Urinary bladder (tissue), 4 donors: Measurements from ENCODE around the gene SLC26A5. TPM values are rescaled to one million over a fixed set of nuclear protein-coding genes. Genes with fewer than 3 reads are reported as not detected.
A peak's percentile ranks its signal among the peaks of the same experiment; 100 is the strongest.

Experiments
- DNase-seq: peaks from one replicate; pipeline ENCODE4 v3.0.0-alpha.2; 2015; ENCODE audit errors: extremely low spot score
- H3K27ac ChIP-seq: one replicate; pipeline ENCODE4 v1.5.1; 2013; ENCODE audit warnings: low read depth, mild to moderate bottlenecking, moderate library complexity
- H3K36me3 ChIP-seq: one replicate; pipeline ENCODE4 v1.6.1; 2013; ENCODE audit warnings: mild to moderate bottlenecking, moderate library complexity; ENCODE audit not compliant: insufficient read depth
- H3K4me1 ChIP-seq: one replicate; pipeline ENCODE4 v1.6.1; 2013; ENCODE audit warnings: mild to moderate bottlenecking, moderate library complexity; ENCODE audit not compliant: insufficient read depth
- H3K4me3 ChIP-seq: one replicate; pipeline ENCODE4 v1.5.1; 2013; ENCODE audit warnings: low read depth, low read length
- WGBS: extraction: QIAGEN DNeasy Blood & Tissue Kit; methylation state at CpG from one replicate; pipeline ENCODE4 v1.1.7; 2013; 5-methylcytosine and 5-hydroxymethylcytosine counted together
- polyA plus RNA-seq: library from polyadenylated mRNA; stranded (reverse); fragments of 200-250 nt; gene quantifications from one replicate; pipeline ENCODE4 v1.2.3, GENCODE V29; 2013
- total RNA-seq: library from RNA; depleted of rRNA; stranded (reverse); fragments of >200 nt; gene quantifications from one replicate; pipeline ENCODE4 v1.2.3, GENCODE V29; 2014
- donor health status: healthy with polysubstance abuse.
- donor health status: healthy.

The SLC26A5 gene
- total and polyA plus RNA-seq, 2 donors = 0.43 to 1.6 TPM

DNA sequence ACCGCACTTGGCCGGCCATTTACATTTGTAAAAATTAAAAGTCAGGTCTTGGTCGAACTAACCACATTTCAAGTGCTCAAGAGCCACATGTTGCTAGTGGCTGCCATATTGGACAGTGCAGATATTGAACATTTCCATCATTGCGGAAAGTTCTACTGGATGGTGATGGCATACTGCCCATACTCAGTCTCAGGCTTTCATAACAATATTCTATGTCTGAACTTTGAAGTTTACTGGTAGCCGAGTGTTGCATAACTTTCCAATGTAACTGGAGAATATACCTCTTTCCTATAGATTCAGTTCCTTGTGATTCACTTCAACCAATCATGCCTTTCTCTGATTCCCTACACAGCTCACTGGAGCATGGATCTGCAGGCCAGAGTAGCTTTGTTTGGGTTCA is 54.9 kb downstream of the SLC26A5 start:
- H3K36me3 ChIP-seq = no peaks in the 10 kb centered on the region
- H3K4me1 ChIP-seq = no peaks in the 10 kb centered on the region
- H3K27ac ChIP-seq = no peak overlapping the region
- no peak overlapping the region for H3K4me3 ChIP-seq
- WGBS = 96% methylated on average over 5 of the region's 5 CpGs
- DNase-seq = no peak

DNA sequence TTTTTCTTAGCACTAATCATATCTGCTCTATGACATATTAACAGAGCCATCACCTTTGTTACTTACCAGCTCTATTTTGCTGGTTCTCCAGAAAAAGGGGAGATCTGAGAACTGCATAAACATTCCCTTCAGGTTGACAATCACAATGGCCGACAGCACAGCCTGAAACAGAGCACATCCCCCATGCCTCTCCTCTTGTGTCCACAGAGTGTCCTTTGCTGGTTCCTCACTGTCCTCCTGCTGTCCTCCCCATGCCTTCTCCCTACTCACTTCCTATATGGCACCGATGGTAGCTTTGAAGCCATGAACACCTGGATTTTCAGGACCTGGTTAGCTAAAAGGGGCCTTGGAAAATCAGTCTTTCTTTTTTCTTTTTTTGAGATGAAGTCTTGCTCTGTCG is 56.7 kb downstream of the SLC26A5 start:
- Histone ChIP-seq H3K4me3 (no peak overlapping the region), H3K36me3 (no peaks in the 10 kb centered on the region), H3K27ac (no peak overlapping the region), H3K4me1 (no peaks in the 10 kb centered on the region)
- DNase-seq = no peak
- 84% methylated on average over 3 of the region's 3 CpGs for WGBS

DNA sequence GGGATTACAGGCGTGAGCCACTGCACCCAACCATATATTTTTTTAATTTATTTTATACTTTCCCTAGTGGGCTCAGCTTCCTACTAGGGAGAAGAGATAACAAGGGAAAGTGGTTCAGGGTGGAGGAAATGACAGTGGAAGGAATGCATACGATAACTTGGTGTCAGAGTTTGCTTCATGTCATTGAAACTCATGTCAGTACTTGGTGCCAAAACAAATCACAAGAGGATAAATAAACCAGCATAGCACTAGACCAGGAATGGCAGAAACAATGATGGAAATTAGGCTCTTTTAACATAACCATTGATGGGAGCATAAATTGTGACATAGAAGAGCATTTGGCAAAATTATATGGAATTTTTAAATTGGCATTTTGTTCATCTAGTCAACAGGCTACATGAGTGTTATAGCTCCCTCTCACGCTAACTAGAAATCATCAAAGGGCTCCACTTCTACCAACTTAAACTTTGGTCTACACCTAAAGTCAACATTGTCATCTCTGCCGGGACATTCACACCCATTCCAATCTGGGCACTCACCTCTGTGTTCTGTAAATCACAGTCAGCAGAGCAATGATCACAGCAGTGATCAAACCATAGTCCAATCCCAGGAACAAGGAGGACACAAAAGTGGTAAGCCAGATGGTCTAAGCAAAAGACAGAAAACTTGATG is 57.4 kb downstream of the SLC26A5 start:
- 76% methylated on average over 4 of the region's 4 CpGs for WGBS
- Histone ChIP-seq H3K36me3 (no peaks in the 10 kb centered on the region), H3K4me3 (no peak overlapping the region), H3K4me1 (no peaks in the 10 kb centered on the region), H3K27ac (no peak overlapping the region)
- no peak for DNase-seq

DNA sequence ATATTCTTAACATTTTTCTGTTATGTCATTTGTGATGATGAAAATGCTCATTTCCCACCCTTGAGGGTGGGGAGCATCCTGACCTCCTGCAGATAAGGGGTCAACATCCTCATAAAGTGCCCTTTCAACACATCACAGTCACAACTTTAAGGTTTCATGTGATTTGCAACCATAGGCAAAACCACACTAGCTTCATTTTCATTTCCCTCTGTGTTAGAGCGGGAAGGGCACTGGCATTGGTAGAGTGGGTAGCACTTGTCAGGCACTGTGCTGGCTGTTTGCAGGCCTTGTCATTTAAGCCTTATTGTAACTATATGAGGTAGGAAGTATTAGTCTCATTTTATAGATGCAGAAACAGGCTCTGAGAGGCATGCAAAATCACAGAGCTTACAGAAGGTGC is 58.8 kb downstream of the SLC26A5 start:
- Histone ChIP-seq H3K4me1 (no peaks in the 10 kb centered on the region), H3K4me3 (no peak overlapping the region), H3K36me3 (no peaks in the 10 kb centered on the region), H3K27ac (no peak overlapping the region)
- no peak for DNase-seq
- 63% methylated on average over 1 of the region's 1 CpG for WGBS

DNA sequence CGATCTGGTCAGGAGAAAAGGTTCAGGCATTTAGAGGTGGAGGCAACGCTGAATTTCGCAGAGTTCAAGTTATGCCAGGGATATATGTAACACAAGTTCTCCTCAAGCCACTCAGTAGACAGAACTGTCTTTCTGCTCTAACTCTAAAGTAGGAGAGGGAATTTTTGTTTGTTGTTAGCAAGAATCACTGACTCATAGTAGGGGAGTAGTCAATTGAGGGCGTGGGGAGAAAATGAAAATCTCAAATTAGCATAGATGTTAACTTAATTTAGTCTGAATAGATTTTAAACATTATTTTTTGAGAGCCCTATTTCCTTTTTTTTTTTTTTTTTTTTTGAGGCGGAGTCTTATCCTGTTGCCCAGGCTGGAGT is 64.0 kb downstream of the SLC26A5 start:
- WGBS = 91% methylated on average over 5 of the region's 5 CpGs
- Histone ChIP-seq H3K4me1 (no peaks in the 10 kb centered on the region), H3K36me3 (no peaks in the 10 kb centered on the region), H3K4me3 (no peak overlapping the region), H3K27ac (no peak overlapping the region)
- DNase-seq = no peak

DNA sequence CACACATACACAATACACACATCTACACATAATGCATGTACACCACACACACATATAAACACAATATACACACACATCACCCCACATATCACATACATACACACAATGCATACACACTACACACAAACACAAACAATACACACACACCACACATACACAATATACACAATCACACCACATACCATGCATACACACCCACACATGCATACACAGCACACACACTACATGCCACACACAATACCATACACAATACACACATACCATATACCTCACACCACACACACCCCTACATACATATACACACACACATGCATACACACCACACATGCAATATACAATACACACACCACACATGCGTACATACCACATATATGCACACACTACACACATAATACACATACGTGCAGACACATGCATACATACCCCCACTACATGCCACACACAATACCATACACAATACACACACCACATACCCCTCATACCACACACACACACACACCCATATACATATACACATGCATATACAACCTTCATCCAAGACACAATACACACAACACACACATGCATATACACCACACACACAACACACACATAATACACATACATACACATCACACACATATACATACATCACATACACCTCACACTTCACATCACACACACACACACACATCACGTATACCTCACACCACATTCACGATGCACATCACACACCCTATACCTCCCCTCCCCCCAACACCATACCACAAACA is 64.6 kb downstream of the SLC26A5 start:
- 90% methylated on average over 4 of the region's 4 CpGs for whole genome bisulfite sequencing
- H3K4me3 ChIP-seq = no peak overlapping the region

DNA sequence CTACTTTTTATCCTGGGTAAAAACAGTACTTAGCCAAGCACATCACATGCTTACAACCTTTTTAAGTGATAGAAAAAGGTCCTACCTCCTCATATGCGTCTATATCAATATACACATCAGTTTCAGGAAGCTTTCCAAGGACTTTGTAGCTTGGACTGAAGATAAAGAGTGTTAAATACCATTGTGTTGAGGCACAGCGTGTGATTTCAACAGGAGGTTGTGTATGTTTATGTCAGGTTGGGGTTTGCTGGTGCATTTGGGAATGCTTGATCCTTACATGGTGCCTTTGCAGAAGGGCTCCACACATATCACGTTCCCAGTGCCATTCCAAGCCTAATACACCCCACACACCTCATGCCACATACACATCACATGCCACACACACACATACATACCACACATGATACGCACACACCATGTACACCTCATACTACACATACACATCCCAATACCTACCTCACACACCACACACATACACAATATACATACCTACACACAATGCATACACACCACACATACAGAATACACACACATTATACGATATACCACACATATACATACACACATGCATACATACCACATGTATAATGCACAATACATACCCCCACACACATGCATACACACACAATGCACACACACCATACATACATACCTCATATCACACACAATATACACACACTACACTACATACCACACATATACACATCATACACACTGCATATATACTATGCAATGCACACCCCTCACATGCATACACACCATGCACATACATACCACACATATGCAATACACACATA is 65.4 kb downstream of the SLC26A5 start:
- DNase-seq = no peak
- 74% methylated on average over 5 of the region's 5 CpGs for WGBS
- Histone ChIP-seq H3K4me3 (no peak overlapping the region), H3K36me3 (no peaks in the 10 kb centered on the region), H3K27ac (no peak overlapping the region), H3K4me1 (no peaks in the 10 kb centered on the region)

More for the DNA sequence above, 64.6 kb downstream of the SLC26A5 start:
- no peak for DNase-seq
- Histone ChIP-seq H3K4me1 (no peaks in the 10 kb centered on the region), H3K27ac (no peak overlapping the region), H3K36me3 (no peaks in the 10 kb centered on the region)

DNA sequence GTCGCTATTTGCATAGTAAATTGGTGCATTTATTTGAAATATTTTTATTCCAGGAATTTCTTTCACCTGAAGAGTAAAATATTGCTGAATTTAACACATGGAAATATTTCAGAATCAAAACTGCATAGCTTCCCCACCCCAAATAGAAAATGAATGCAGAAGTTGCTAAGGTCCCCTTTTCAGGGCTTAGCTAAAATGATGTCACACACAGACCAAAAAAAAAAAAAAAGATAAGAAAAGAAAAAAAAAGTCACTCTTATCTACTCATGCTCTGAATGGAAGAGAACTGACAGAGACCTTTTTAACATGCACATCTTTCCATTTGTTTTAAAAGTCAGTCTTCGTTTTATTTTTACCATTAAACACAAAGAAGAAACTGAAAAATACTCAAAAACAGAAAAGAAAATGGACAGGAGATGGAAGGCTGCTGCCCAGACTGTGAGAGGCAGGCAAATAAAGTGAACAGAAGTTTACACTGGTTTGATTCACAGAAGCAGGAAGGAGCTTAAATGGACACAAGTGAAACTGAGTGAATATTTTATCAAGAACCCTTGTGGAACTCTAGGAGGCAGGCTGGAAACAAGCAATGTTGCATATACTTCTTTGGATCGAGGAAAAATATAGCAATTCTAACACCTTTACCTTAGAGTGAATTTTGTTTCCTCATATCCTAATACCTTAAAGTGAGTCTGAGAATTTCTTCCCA is 66.6 kb downstream of the SLC26A5 start:
- no peak for DNase-seq
- Histone ChIP-seq H3K36me3 (no peaks in the 10 kb centered on the region), H3K4me3 (no peak overlapping the region), H3K4me1 (no peaks in the 10 kb centered on the region), H3K27ac (no peak overlapping the region)
- 64% methylated on average over 3 of the region's 3 CpGs for WGBS

DNA sequence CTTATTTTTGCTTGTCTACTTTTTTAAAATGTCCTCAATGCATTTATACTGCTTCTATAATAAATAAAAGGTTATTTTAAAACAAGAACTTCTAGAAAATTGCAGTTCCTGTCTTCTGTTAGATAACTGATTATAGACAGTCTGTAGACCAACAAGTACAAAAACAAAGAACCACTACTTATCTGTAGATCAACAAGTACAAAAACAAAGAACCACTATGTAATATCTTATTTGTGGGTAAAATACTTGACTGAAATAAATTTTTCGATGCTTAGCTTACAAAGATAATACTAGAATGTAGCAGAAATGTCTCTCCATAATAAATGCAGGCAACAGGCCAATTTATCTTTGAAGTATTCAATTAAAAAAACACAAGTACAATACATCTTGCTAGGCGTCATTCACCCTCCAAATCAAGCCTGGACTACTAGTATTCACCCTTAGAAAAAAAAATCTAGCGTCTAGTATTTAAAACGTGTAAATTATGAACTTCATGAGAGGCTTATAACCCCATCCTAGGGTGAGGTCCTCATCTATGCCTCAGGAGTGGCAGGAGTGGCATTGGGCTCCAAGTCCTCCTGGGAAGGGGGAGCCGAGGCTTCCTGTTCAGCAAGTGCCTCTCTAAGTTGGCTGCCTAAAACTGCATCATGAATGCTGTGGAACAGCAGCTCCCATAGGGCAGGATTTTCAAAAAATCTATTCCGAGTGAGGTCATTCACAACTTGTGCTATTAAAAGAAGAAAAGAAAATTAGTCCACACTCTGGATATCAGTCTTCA is 72.0 kb downstream of the SLC26A5 start:
- Histone ChIP-seq H3K4me1 (no peaks in the 10 kb centered on the region), H3K4me3 (no peak overlapping the region), H3K27ac (no peak overlapping the region), H3K36me3 (no peaks in the 10 kb centered on the region)
- 58% methylated on average over 6 of the region's 6 CpGs for WGBS
- no peak for DNase-seq

DNA sequence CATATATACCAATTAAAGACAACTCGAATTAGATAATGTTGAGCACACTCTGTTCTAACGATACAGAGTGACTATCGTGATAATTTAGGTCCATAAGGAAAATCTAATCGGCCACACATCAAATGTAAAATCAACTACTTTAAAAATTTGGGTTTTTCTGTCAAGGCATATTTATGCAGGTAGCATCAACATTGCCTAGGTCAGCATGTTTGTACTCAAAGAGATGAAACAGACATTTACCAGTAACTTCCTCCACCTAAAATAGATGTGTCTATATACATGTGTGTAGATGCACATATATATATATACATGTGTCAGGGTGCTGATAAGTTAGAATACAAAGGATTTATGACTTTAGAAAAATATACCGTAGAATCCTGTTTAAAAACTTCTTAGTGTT is 76.6 kb downstream of the SLC26A5 start:
- H3K36me3 ChIP-seq = peaks cover under 1% of the 10 kb centered on the region
- WGBS = 92% methylated on average over 5 of the region's 5 CpGs
- H3K4me1 ChIP-seq = no peaks in the 10 kb centered on the region
- no peak overlapping the region for H3K27ac ChIP-seq
- DNase-seq = no peak
- H3K4me3 ChIP-seq = no peak overlapping the region

DNA sequence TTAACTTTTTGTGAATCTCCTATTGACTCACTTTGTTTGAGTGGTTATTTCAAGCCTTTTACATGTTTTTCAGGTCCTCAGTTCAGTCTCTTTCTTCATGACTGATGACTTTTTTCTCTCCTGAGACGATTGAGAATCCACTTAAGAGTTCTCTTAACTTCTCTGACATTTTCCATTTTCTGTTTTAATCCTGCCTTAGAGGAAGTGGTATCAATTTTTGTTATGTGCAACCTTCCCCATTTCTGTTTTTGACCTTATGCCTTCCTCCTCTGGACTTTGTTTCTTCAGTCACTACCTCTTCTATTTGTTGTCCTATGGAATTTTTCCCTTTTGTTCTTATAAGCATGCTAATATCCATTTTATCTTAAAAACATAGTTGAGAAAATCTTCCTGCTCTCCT is 96.2 kb downstream of the SLC26A5 start:
- no peak for DNase-seq
- Histone ChIP-seq H3K36me3 (no peaks in the 10 kb centered on the region), H3K4me3 (no peak overlapping the region), H3K27ac (no peak overlapping the region), H3K4me1 (peaks cover 3% of the 10 kb centered on the region)
- 63% methylated on average over 1 of the region's 1 CpG for WGBS

DNA sequence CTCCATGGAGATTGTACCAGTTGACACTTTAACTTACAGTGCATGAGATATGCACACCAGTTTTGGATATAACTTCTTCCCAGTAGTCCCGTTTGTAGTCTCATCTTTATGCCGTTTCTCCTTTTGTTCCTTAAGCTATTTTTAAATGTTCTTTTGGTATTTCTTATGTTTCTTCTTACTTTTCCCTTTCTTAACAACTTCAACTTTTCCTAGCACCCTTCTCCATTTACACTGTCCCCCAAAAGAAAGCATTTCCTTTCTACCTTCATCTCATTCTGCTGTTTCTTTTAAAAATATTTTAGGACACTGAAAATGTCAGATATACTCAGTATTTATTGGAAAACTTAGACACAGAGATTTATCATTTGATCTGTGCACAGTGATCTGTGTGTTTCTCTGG is 97.0 kb downstream of the SLC26A5 start:
- DNase-seq = no peak
- peaks cover 3% of the 10 kb centered on the region for H3K4me1 ChIP-seq
- no peak overlapping the region for H3K4me3 ChIP-seq
- no peak overlapping the region for H3K27ac ChIP-seq
- H3K36me3 ChIP-seq = no peaks in the 10 kb centered on the region
- 54% methylated on average over 2 of the region's 2 CpGs for WGBS

DNA sequence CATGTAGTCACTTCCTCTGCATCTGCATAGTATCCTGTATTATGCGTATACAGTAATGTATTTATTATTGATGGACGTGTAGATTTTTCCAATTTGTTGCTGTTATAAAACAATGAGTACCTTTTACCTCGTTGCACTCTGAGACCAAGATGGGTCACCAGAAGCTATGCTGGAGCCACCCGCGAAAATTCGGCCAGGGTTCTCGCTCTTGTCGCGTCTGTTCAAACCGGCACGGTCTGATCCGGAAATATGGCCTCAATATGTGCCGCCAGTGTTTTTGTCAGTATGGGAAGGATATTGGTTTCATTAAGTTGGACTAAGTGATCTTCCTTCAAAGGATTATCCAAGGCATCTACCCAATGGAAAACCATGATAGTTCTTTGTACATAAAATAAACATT is 97.6 kb downstream of the SLC26A5 start:
- no peak for DNase-seq
- Histone ChIP-seq H3K4me3 (peak overlapping the region; percentile 75), H3K36me3 (no peaks in the 10 kb centered on the region), H3K27ac (no peak overlapping the region), H3K4me1 (peaks cover 3% of the 10 kb centered on the region)
- WGBS = 14% methylated on average over 13 of the region's 13 CpGs
